CD14-positive monocyte (primary cell): Measurements from ENCODE around the gene MAP1S. TPM values are rescaled to one million over a fixed set of nuclear protein-coding genes. Genes with fewer than 3 reads are reported as not detected.

ENCODE experiments used
- DNase-seq, 3 donors: peaks; one replicate each; pipeline ENCODE4 v3.0.0-alpha.2; 2011 to 2022
- H2AFZ ChIP-seq: 2 replicates; pipeline ENCODE4 v1.6.0; 2012; ENCODE audit warnings: mild to moderate bottlenecking, low read depth, low read length, inconsistent platforms; ENCODE audit not compliant: insufficient read depth, poor library complexity, severe bottlenecking
- H3K27ac ChIP-seq, 2 donors: 1 replicate in 1 of 2; 2 replicates in 1 of 2; pipeline ENCODE4 v1.5.1; 2012 to 2013; ENCODE audit warnings: low read length in 2 of 2, control low read depth in 1 of 2, inconsistent platforms in 1 of 2, low read depth in 1 of 2, mild to moderate bottlenecking in 1 of 2
- H3K27me3 ChIP-seq, 2 donors: one replicate each; pipeline versions ENCODE4 v1.6.0 to v1.6.1; 2011 to 2013; ENCODE audit warnings: low read length in 2 of 2; ENCODE audit not compliant: control insufficient read depth in 2 of 2, insufficient read depth in 2 of 2
- H3K36me3 ChIP-seq, 2 donors: replicated peaks in 1 of 2; 1 replicate in 1 of 2; 2 replicates in 1 of 2; pipeline versions ENCODE4 v1.5.1 to v1.6.1; 2012 to 2013; ENCODE audit warnings: low read length in 2 of 2, control low read depth in 1 of 2, inconsistent platforms in 1 of 2, mild to moderate bottlenecking in 1 of 2; ENCODE audit not compliant: insufficient read depth in 2 of 2, control insufficient read depth in 1 of 2
- H3K4me1 ChIP-seq, 2 donors: 1 replicate in 1 of 2; 2 replicates in 1 of 2; pipeline versions ENCODE4 v1.5.1 to v1.6.1; 2012 to 2013; ENCODE audit warnings: low read length in 2 of 2, control low read depth in 1 of 2, inconsistent platforms in 1 of 2, mild to moderate bottlenecking in 1 of 2, moderate library complexity in 1 of 2; ENCODE audit not compliant: insufficient read depth in 2 of 2, control insufficient read depth in 1 of 2
- H3K4me2 ChIP-seq: replicated peaks from 2 replicates; pipeline ENCODE3; 2012; ENCODE audit warnings: low read length, moderate library complexity, mild to moderate bottlenecking; ENCODE audit not compliant: poor library complexity, severe bottlenecking; ENCODE audit errors: extremely low read depth
- H3K4me3 ChIP-seq, 3 experiments: fragments of 200-600 bp in 1 of 3; sonication (generic) in 1 of 3; replicated peaks in 1 of 3; 1 replicate in 2 of 3; 2 replicates in 1 of 3; pipeline ENCODE4 v1.5.1; 2011 to 2013; ENCODE audit warnings: low read length in 3 of 3, mild to moderate bottlenecking in 3 of 3, control low read depth in 2 of 3, low read depth in 2 of 3, inconsistent platforms in 1 of 3, moderate library complexity in 1 of 3
- H3K79me2 ChIP-seq: 2 replicates; pipeline ENCODE4 v1.6.0; 2012; ENCODE audit warnings: mild to moderate bottlenecking, control low read depth, inconsistent platforms, low read length, moderate library complexity; ENCODE audit not compliant: insufficient read depth
- H3K9ac ChIP-seq: 2 replicates; pipeline ENCODE4 v1.6.0; 2017; ENCODE audit warnings: low read length, mild to moderate bottlenecking; ENCODE audit not compliant: insufficient read depth, poor library complexity, severe bottlenecking
- H3K9me3 ChIP-seq, 2 donors: replicated peaks in 1 of 2; 1 replicate in 1 of 2; 2 replicates in 1 of 2; pipeline versions ENCODE4 v1.5.1 to v1.6.1; 2012 to 2013; ENCODE audit warnings: low read length in 2 of 2, control low read depth in 1 of 2; ENCODE audit not compliant: control insufficient read depth in 1 of 2, insufficient read depth in 1 of 2
- H4K20me1 ChIP-seq: 2 replicates; pipeline ENCODE4 v1.6.0; 2012; ENCODE audit warnings: mild to moderate bottlenecking, low read length, control low read depth, moderate library complexity; ENCODE audit not compliant: insufficient read depth
- H3K27ac Mint-ChIP-seq, 7 donors: one replicate each; pipeline ENCODE4 v1.8.0; 2020; ENCODE audit warnings: mild to moderate bottlenecking in 7 of 7, mixed read lengths in 7 of 7, moderate library complexity in 6 of 7, inconsistent platforms in 2 of 7
- H3K27me3 Mint-ChIP-seq, 3 donors: one replicate each; pipeline ENCODE4 v1.8.0; 2021 to 2022; ENCODE audit warnings: low read depth in 3 of 3, mild to moderate bottlenecking in 3 of 3, mixed read lengths in 3 of 3, moderate library complexity in 3 of 3, inconsistent platforms in 1 of 3
- H3K36me3 Mint-ChIP-seq, 2 donors: one replicate each; pipeline ENCODE4 v1.8.0; 2020; ENCODE audit warnings: mixed read lengths in 2 of 2, inconsistent platforms in 1 of 2, mild to moderate bottlenecking in 1 of 2
- H3K4me1 Mint-ChIP-seq: one replicate; pipeline ENCODE4 v1.8.0; 2020; ENCODE audit warnings: mild to moderate bottlenecking, mixed read lengths
- H3K4me3 Mint-ChIP-seq, 2 donors: one replicate each; pipeline ENCODE4 v1.8.0; 2020; ENCODE audit warnings: mild to moderate bottlenecking in 2 of 2, mixed read lengths in 2 of 2, moderate library complexity in 1 of 2
- H3K9me3 Mint-ChIP-seq, 7 donors: one replicate each; pipeline ENCODE4 v1.8.0; 2020 to 2022; ENCODE audit warnings: mixed read lengths in 7 of 7, mild to moderate bottlenecking in 6 of 7, moderate library complexity in 6 of 7, inconsistent platforms in 2 of 7
- CTCF ChIP-seq: fragments of 200-600 bp; IDR thresholded peaks from one replicate; pipeline ENCODE4 v1.8.0; 2022; ENCODE audit warnings: antibody characterized with exemption, mild to moderate bottlenecking
- WGBS: methylation state at CpG from one replicate; pipeline ENCODE4 v1.1.5; 2013; ENCODE audit warnings: missing lambda C conversion rate; ENCODE audit not compliant: insufficient coverage; 5-methylcytosine and 5-hydroxymethylcytosine counted together
- intact Hi-C, 2 donors: fragments of 100-400 bp; cut with micrococcal nuclease; formaldehyde crosslinking; loops; one replicate each; pipeline versions ENCODE4 v1.15.0 to v1.15.1; 2023
- polyA plus RNA-seq, 3 donors: library from polyadenylated mRNA; depleted of rRNA in 1 of 3; unstranded in 2 of 3; stranded (reverse) in 1 of 3; fragments of 300-500 nt in 2 of 3; fragments of >200 nt in 1 of 3; fragmentation: Illumina TruSeq in 2 of 3; gene quantifications; 1 replicate in 2 of 3; 2 replicates in 1 of 3; pipeline ENCODE4 v1.2.3, GENCODE V29; 2012 to 2021

The MAP1S gene
- polyA plus RNA-seq, 3 donors = 24.5 to 28.3 (median 27.5) TPM

GRCh38 chr19:17778251-17778967, 59.1 kb downstream of the MAP1S start:
- peak overlapping the region; percentile 41 to 90 (median 82) for H3K27ac Mint-ChIP-seq
- H3K27me3 Mint-ChIP-seq = peaks cover 0 to 2% (median 0%) of the 10 kb centered on the region in 3 donors
- Histone ChIP-seq H3K4me2 (peak overlapping the region; percentile 99), H4K20me1 (peaks cover 26% of the 10 kb centered on the region), H3K9me3 (no peaks in the 10 kb centered on the region), H3K79me2 (no peaks in the 10 kb centered on the region), H2AFZ (peak overlapping the region; percentile 76), H3K9ac (peak overlapping the region; percentile 49), H3K36me3 (peaks cover 54 to 62% of the 10 kb centered on the region in 2 donors), H3K27ac (peak overlapping the region; percentile 27 to 61), H3K4me3 (peak overlapping the region; percentile 27 to 86 (median 28)), H3K4me1 (peaks cover 14 to 23% of the 10 kb centered on the region in 2 donors), H3K27me3 (no peaks in the 10 kb centered on the region)
- TF ChIP-seq CTCF = no peak
- H3K4me3 Mint-ChIP-seq = peak overlapping the region; percentile 72 to 89
- intact Hi-C loops = loop anchor here (2.0 to 5.0 kb wide), 3 partner anchors 61 to 76 kb away; partner anchors contain the start of gene MAP1S (in 1 of the 2)
- DNase-seq = peak; percentile 63 to 71 (median 70)
- 32% methylated on average over 31 of the region's 37 CpGs for WGBS
- H3K4me1 Mint-ChIP-seq = peaks cover 23% of the 10 kb centered on the region
- peaks cover 0 to 6% (median 0%) of the 10 kb centered on the region in 7 donors for H3K9me3 Mint-ChIP-seq
- H3K36me3 Mint-ChIP-seq = peaks cover 56 to 65% of the 10 kb centered on the region in 2 donors

- H3K4me2 ChIP-seq = peak overlapping the region; percentile 99
- peaks cover 14 to 23% of the 10 kb centered on the region in 2 donors for H3K4me1 ChIP-seq
- peak overlapping the region; percentile 49 for H3K9ac ChIP-seq
- TF ChIP-seq CTCF = no peak
- H3K27ac ChIP-seq = peak overlapping the region; percentile 27 to 61
- 26% methylated on average over 25 of the region's 25 CpGs for WGBS
- peak overlapping the region; percentile 72 to 89 for H3K4me3 Mint-ChIP-seq
- intact Hi-C loops = loop anchor here (2.0 to 5.0 kb wide), 3 partner anchors 62 to 77 kb away; partner anchors contain the start of gene MAP1S (in 1 of the 2)
- no peaks in the 10 kb centered on the region for H3K27me3 ChIP-seq
- no peaks in the 10 kb centered on the region for H3K9me3 ChIP-seq
- peak; percentile 75 to 90 (median 83) for DNase-seq
- H3K27ac Mint-ChIP-seq = peak overlapping the region; percentile 72 to 90 (median 83)
- peaks cover 0 to 6% (median 0%) of the 10 kb centered on the region in 7 donors for H3K9me3 Mint-ChIP-seq
- no peaks in the 10 kb centered on the region for H3K79me2 ChIP-seq
- peak overlapping the region; percentile 76 for H2AFZ ChIP-seq
- H3K27me3 Mint-ChIP-seq = peaks cover 0 to 2% (median 2%) of the 10 kb centered on the region in 3 donors
- peaks cover 56 to 61% of the 10 kb centered on the region in 2 donors for H3K36me3 ChIP-seq
- H3K4me1 Mint-ChIP-seq = peaks cover 24% of the 10 kb centered on the region
- peaks cover 31% of the 10 kb centered on the region for H4K20me1 ChIP-seq
- peak overlapping the region; percentile 27 to 86 (median 28) for H3K4me3 ChIP-seq
- H3K36me3 Mint-ChIP-seq = peaks cover 54 to 65% of the 10 kb centered on the region in 2 donors
Observed at GRCh38 chr19:17778968-17779929, 60.0 kb downstream of the MAP1S start.
